Thymus (tissue), 11 donors: Measurements from ENCODE around the gene LRIG1. TPM values are rescaled to one million over a fixed set of nuclear protein-coding genes. Genes with fewer than 3 reads are reported as not detected.

Experiments
- DNase-seq, 9 donors: peaks; one replicate each; pipeline ENCODE4 v3.0.0-alpha.2; 2013; ENCODE audit warnings: low spot score in 9 of 9, low read depth in 6 of 9, missing footprints in 1 of 9
- H3K27ac ChIP-seq, 2 donors: one replicate each; pipeline ENCODE4 v1.5.1; 2013; ENCODE audit warnings: control low read depth in 1 of 2, low read depth in 1 of 2, low read length in 1 of 2, mild to moderate bottlenecking in 1 of 2, moderate library complexity in 1 of 2
- H3K27me3 ChIP-seq, 2 donors: one replicate each; pipeline ENCODE4 v1.5.1; 2013; ENCODE audit warnings: low read length in 1 of 2; ENCODE audit not compliant: control insufficient read depth in 2 of 2, insufficient read depth in 1 of 2
- H3K36me3 ChIP-seq, 2 donors: one replicate each; pipeline ENCODE4 v1.5.1; 2013; ENCODE audit warnings: low read length in 1 of 2, mild to moderate bottlenecking in 1 of 2, moderate library complexity in 1 of 2; ENCODE audit not compliant: control insufficient read depth in 2 of 2, insufficient read depth in 2 of 2
- H3K4me1 ChIP-seq, 2 donors: one replicate each; pipeline ENCODE4 v1.5.1; 2013; ENCODE audit warnings: low read length in 2 of 2; ENCODE audit not compliant: control insufficient read depth in 2 of 2, insufficient read depth in 2 of 2
- H3K4me3 ChIP-seq, 2 donors: one replicate each; pipeline ENCODE4 v1.5.1; 2013; ENCODE audit warnings: low read length in 2 of 2, control low read depth in 1 of 2, mild to moderate bottlenecking in 1 of 2
- H3K9me3 ChIP-seq, 2 donors: one replicate each; pipeline ENCODE4 v1.5.1; 2013; ENCODE audit warnings: low read length in 1 of 2, mild to moderate bottlenecking in 1 of 2; ENCODE audit not compliant: control insufficient read depth in 2 of 2, insufficient read depth in 1 of 2
- WGBS: extraction: QIAGEN DNeasy Blood & Tissue Kit; methylation state at CpG from one replicate; pipeline ENCODE4 v1.1.7; 2013; 5-methylcytosine and 5-hydroxymethylcytosine counted together
- polyA plus RNA-seq: library from polyadenylated mRNA; stranded (reverse); fragments of 200-250 nt; gene quantifications from one replicate; pipeline ENCODE4 v1.2.3, GENCODE V29; 2013
- total RNA-seq: library from RNA; stranded (reverse); fragments of 120-200 nt; gene quantifications from one replicate; pipeline ENCODE4 v1.2.4, GENCODE V29; 2013
- donor health status: healthy.

LRIG1 gene
- total and polyA plus RNA-seq, 2 donors: 8.8 to 10.9 TPM

- DNase-seq: no peak
- Histone ChIP-seq H3K27me3 (no peaks in the 10 kb centered on the region), H3K4me1 (no peaks in the 10 kb centered on the region), H3K9me3 (no peaks in the 10 kb centered on the region), H3K36me3 (peaks cover 40 to 50% of the 10 kb centered on the region in 2 donors), H3K27ac (no peak overlapping the region), H3K4me3 (no peak overlapping the region)
- 94% methylated on average over 12 of the region's 12 CpGs for WGBS
Measured at GRCh38 chr3:66386011-66386924, 114.6 kb downstream of the LRIG1 start.

GRCh38 chr3:66385066-66385465, 115.8 kb downstream of the LRIG1 start:
- no peak for DNase-seq
- no peak overlapping the region for H3K27ac ChIP-seq

GRCh38 chr3:66383998-66384745, 116.7 kb downstream of the LRIG1 start:
- 98% methylated on average over 20 of the region's 20 CpGs for WGBS
- no peak for DNase-seq
- Histone ChIP-seq H3K27me3 (no peaks in the 10 kb centered on the region), H3K9me3 (no peaks in the 10 kb centered on the region), H3K4me3 (no peak overlapping the region), H3K27ac (no peak overlapping the region), H3K36me3 (peaks cover 58 to 68% of the 10 kb centered on the region in 2 donors), H3K4me1 (no peaks in the 10 kb centered on the region)

More at GRCh38 chr3:66385066-66385465, 115.8 kb downstream of the LRIG1 start:
- Histone ChIP-seq H3K9me3 (no peaks in the 10 kb centered on the region), H3K4me1 (no peaks in the 10 kb centered on the region), H3K27me3 (no peaks in the 10 kb centered on the region), H3K4me3 (no peak overlapping the region), H3K36me3 (peaks cover 52 to 62% of the 10 kb centered on the region in 2 donors)

GRCh38 chr3:66383023-66383422, 117.8 kb downstream of the LRIG1 start:
- peaks cover 61 to 77% of the 10 kb centered on the region in 2 donors for H3K36me3 ChIP-seq
- DNase-seq: no peak
- WGBS: 98% methylated on average over 18 of the region's 18 CpGs
- H3K27ac ChIP-seq: no peak overlapping the region
- peaks cover 4 to 6% of the 10 kb centered on the region in 2 donors for H3K4me1 ChIP-seq
- no peak overlapping the region for H3K4me3 ChIP-seq
- no peaks in the 10 kb centered on the region for H3K9me3 ChIP-seq
- H3K27me3 ChIP-seq: no peaks in the 10 kb centered on the region

- WGBS: 98% methylated on average over 10 of the region's 10 CpGs
- Histone ChIP-seq H3K4me1 (peaks cover 8 to 15% of the 10 kb centered on the region in 2 donors), H3K27ac (no peak overlapping the region), H3K27me3 (no peaks in the 10 kb centered on the region), H3K9me3 (no peaks in the 10 kb centered on the region), H3K36me3 (peaks cover 61 to 77% of the 10 kb centered on the region in 2 donors), H3K4me3 (no peak overlapping the region)
- DNase-seq: no peak
Measured at GRCh38 chr3:66382142-66382541, 118.7 kb downstream of the LRIG1 start.

- H3K9me3 ChIP-seq: no peaks in the 10 kb centered on the region
- H3K27me3 ChIP-seq: no peaks in the 10 kb centered on the region
- peaks cover 61 to 76% of the 10 kb centered on the region in 2 donors for H3K36me3 ChIP-seq
- no peak overlapping the region for H3K4me3 ChIP-seq
- WGBS: 98% methylated on average over 7 of the region's 7 CpGs
- no peak for DNase-seq
- H3K4me1 ChIP-seq: peaks cover 8 to 18% of the 10 kb centered on the region in 2 donors
- no peak overlapping the region for H3K27ac ChIP-seq
Measured at GRCh38 chr3:66381626-66382025, 119.2 kb downstream of the LRIG1 start.

GRCh38 chr3:66380200-66380932, 120.5 kb downstream of the LRIG1 start:
- 98% methylated on average over 26 of the region's 26 CpGs for WGBS
- H3K4me3 ChIP-seq: no peak overlapping the region
- H3K9me3 ChIP-seq: no peaks in the 10 kb centered on the region
- no peak overlapping the region for H3K27ac ChIP-seq
- H3K36me3 ChIP-seq: peaks cover 54 to 73% of the 10 kb centered on the region in 2 donors
- no peaks in the 10 kb centered on the region for H3K27me3 ChIP-seq
- DNase-seq: no peak
- H3K4me1 ChIP-seq: peaks cover 8 to 18% of the 10 kb centered on the region in 2 donors

GRCh38 chr3:66379565-66379964, 121.3 kb downstream of the LRIG1 start:
- peaks cover 50 to 65% of the 10 kb centered on the region in 2 donors for H3K36me3 ChIP-seq
- H3K9me3 ChIP-seq: no peaks in the 10 kb centered on the region
- 98% methylated on average over 9 of the region's 9 CpGs for WGBS
- H3K4me1 ChIP-seq: peaks cover 8 to 18% of the 10 kb centered on the region in 2 donors
- no peak overlapping the region for H3K27ac ChIP-seq
- no peak overlapping the region for H3K4me3 ChIP-seq
- no peaks in the 10 kb centered on the region for H3K27me3 ChIP-seq
- DNase-seq: no peak
